ENCODE results near the gene PTPRG. TPM values are rescaled to one million over a fixed set of nuclear protein-coding genes. Genes with fewer than 3 reads are reported as not detected.

Gene PTPRG
- total and polyA plus RNA-seq, 12 donors: 6.3 to 119 (median 72.2) TPM

GRCh38 chr3:61639991-61640390 is 78.6 kb downstream of the PTPRG start:
- Histone ChIP-seq H3K4me3 (no peak overlapping the region), H3K27ac (no peak overlapping the region), H3K27me3 (no peaks in the 10 kb centered on the region), H3K4me1 (replicated peaks in 1 of 2) (peaks cover 16 to 26% of the 10 kb centered on the region in 2 donors), H3K9me3 (replicated peaks in 1 of 3) (no peaks in the 10 kb centered on the region), H3K36me3 (replicated peaks in 1 of 2) (no peaks in the 10 kb centered on the region)
- TF ChIP-seq CTCF (IDR thresholded peaks at IDR 0.05) (no peak), POLR2A (IDR thresholded peaks at IDR 0.05) (no peak)
- DNase-seq: no peak
- intact Hi-C loops (cut with DNase I): loop anchor here in 1 of 2 donors (10.0 kb wide), 2 partner anchors 75 to 205 kb away; partner anchors contain the start of gene PTPRG
- 89 to 97% (median 93%) methylated on average over 2 of the region's 2 CpGs for WGBS, 4 donors

GRCh38 chr3:61645148-61645547 is 83.8 kb downstream of the PTPRG start:
- no peak overlapping the region for H3K4me3 ChIP-seq
- no peak for DNase-seq
- H3K9me3 ChIP-seq (replicated peaks in 1 of 3): no peaks in the 10 kb centered on the region
- intact Hi-C loops (cut with DNase I): no loop called here
- 96 to 100% (median 97%) methylated on average over 2 of the region's 2 CpGs for WGBS, 4 donors
- H3K36me3 ChIP-seq (replicated peaks in 1 of 2): no peaks in the 10 kb centered on the region
- peaks cover 5 to 12% of the 10 kb centered on the region in 2 donors for H3K4me1 ChIP-seq (replicated peaks in 1 of 2)
- H3K27me3 ChIP-seq: no peaks in the 10 kb centered on the region
- H3K27ac ChIP-seq: no peak overlapping the region
- TF ChIP-seq POLR2A (IDR thresholded peaks at IDR 0.05) (no peak), CTCF (IDR thresholded peaks at IDR 0.05) (no peak)

- no peaks in the 10 kb centered on the region for H3K27me3 ChIP-seq
- intact Hi-C loops (cut with DNase I): no loop called here
- DNase-seq: no peak
- H3K27ac ChIP-seq: no peak overlapping the region
- H3K4me1 ChIP-seq (replicated peaks in 1 of 2): peaks cover 5 to 12% of the 10 kb centered on the region in 2 donors
- no peaks in the 10 kb centered on the region for H3K9me3 ChIP-seq (replicated peaks in 1 of 3)
- H3K4me3 ChIP-seq: no peak overlapping the region
- 96 to 100% (median 98%) methylated on average over 1 of the region's 1 CpG for WGBS, 4 donors
- no peaks in the 10 kb centered on the region for H3K36me3 ChIP-seq (replicated peaks in 1 of 2)
- TF ChIP-seq POLR2A (IDR thresholded peaks at IDR 0.05): no peak
- no peak for TF ChIP-seq CTCF (IDR thresholded peaks at IDR 0.05)
These were observed 85.0 kb downstream of the PTPRG start for GRCh38 chr3:61646360-61646759.

- Histone ChIP-seq H3K4me1 (replicated peaks in 1 of 2) (peaks cover 5 to 12% of the 10 kb centered on the region in 2 donors), H3K27me3 (no peaks in the 10 kb centered on the region), H3K36me3 (replicated peaks in 1 of 2) (no peaks in the 10 kb centered on the region), H3K4me3 (no peak overlapping the region), H3K27ac (no peak overlapping the region), H3K9me3 (replicated peaks in 1 of 3) (no peaks in the 10 kb centered on the region)
- 74 to 84% (median 80%) methylated on average over 7 of the region's 7 CpGs for WGBS, 4 donors
- no peak for DNase-seq
- no peak for TF ChIP-seq POLR2A (IDR thresholded peaks at IDR 0.05)
- TF ChIP-seq CTCF (IDR thresholded peaks at IDR 0.05): no peak
- intact Hi-C loops (cut with DNase I): no loop called here
These were observed 85.6 kb downstream of the PTPRG start for GRCh38 chr3:61646851-61647525.

Measured in adrenal gland (tissue), 12 donors.